GM23338 (cell line): Measurements from ENCODE around the gene CDHR2. TPM values are rescaled to one million over a fixed set of nuclear protein-coding genes. Genes with fewer than 3 reads are reported as not detected.
A peak's percentile ranks its signal among the peaks of the same experiment; 100 is the strongest.

Experiments
- ATAC-seq: fragments of 200-7000 bp; cut with Tn5 transposase; 3 replicates; pipeline ENCODE4 v1.9.1; 2020
- DNase-seq: peaks from one replicate; pipeline ENCODE4 v3.0.0-alpha.2; 2015; ENCODE audit warnings: low spot score
- H2AFZ ChIP-seq: fragments of 200-600 bp; sonication (generic); 2 replicates; pipeline ENCODE4 v1.8.0; 2016; ENCODE audit warnings: antibody characterized with exemption, mild to moderate bottlenecking, moderate library complexity
- H3F3A ChIP-seq: fragments of 200-600 bp; sonication (generic); replicated peaks from 2 replicates; pipeline ENCODE4 v1.8.0; 2017; ENCODE audit warnings: antibody characterized with exemption, mixed run types, low read depth
- H3K27ac ChIP-seq: fragments of 200-600 bp; sonication (generic); 2 replicates; pipeline ENCODE4 v1.6.1; 2016; ENCODE audit warnings: low read depth
- H3K27me3 ChIP-seq: fragments of 200-600 bp; sonication (generic); 2 replicates; pipeline ENCODE4 v1.8.0; 2016; ENCODE audit warnings: mild to moderate bottlenecking, mixed run types, moderate library complexity; ENCODE audit not compliant: insufficient read depth
- H3K36me3 ChIP-seq: fragments of 200-600 bp; sonication (generic); 2 replicates; pipeline ENCODE4 v1.8.0; 2016; ENCODE audit warnings: mild to moderate bottlenecking; ENCODE audit not compliant: insufficient read depth
- H3K4me1 ChIP-seq: fragments of 200-600 bp; sonication (generic); 2 replicates; pipeline ENCODE4 v1.8.0; 2016; ENCODE audit warnings: mild to moderate bottlenecking, moderate library complexity; ENCODE audit not compliant: insufficient read depth
- H3K4me2 ChIP-seq: fragments of 200-600 bp; sonication (generic); 2 replicates; pipeline ENCODE4 v1.7.1; 2017; ENCODE audit warnings: mixed run types
- H3K4me3 ChIP-seq: fragments of 200-600 bp; sonication (generic); 2 replicates; pipeline ENCODE4 v1.6.1; 2016; ENCODE audit warnings: mixed run types
- H3K79me2 ChIP-seq: fragments of 200-600 bp; sonication (generic); replicated peaks from 2 replicates; pipeline ENCODE4 v1.8.0; 2017; ENCODE audit warnings: mild to moderate bottlenecking; ENCODE audit not compliant: insufficient read depth
- H3K9me2 ChIP-seq: fragments of 200-600 bp; sonication (generic); 2 replicates; pipeline ENCODE4 v1.8.0; 2017; ENCODE audit not compliant: insufficient read depth
- H4K20me1 ChIP-seq: fragments of 200-600 bp; sonication (generic); replicated peaks from 2 replicates; pipeline ENCODE4 v1.8.0; 2017; ENCODE audit warnings: mild to moderate bottlenecking; ENCODE audit not compliant: insufficient read depth
- H3K27ac Mint-ChIP-seq: 2 replicates; pipeline ENCODE4 v1.8.0; 2020; ENCODE audit warnings: inconsistent platforms, mild to moderate bottlenecking, moderate library complexity, mixed read lengths
- H3K27me3 Mint-ChIP-seq: 3 replicates; pipeline ENCODE4 v1.8.0; 2022; ENCODE audit warnings: low read depth, mild to moderate bottlenecking, moderate library complexity, mixed read lengths, inconsistent platforms; ENCODE audit not compliant: insufficient read depth, poor library complexity
- H3K36me3 Mint-ChIP-seq: 3 replicates; pipeline ENCODE4 v1.8.0; 2021; ENCODE audit warnings: low read depth, mild to moderate bottlenecking, inconsistent platforms, moderate library complexity, mixed read lengths
- H3K4me1 Mint-ChIP-seq: 3 replicates; pipeline ENCODE4 v1.8.0; 2020; ENCODE audit warnings: mild to moderate bottlenecking, inconsistent platforms, mixed read lengths
- H3K4me3 Mint-ChIP-seq: 3 replicates; pipeline ENCODE4 v1.8.0; 2021; ENCODE audit warnings: moderate library complexity, mild to moderate bottlenecking, inconsistent platforms, mixed read lengths
- H3K9me3 Mint-ChIP-seq: 3 replicates; pipeline ENCODE4 v1.8.0; 2020; ENCODE audit warnings: moderate library complexity, mild to moderate bottlenecking, inconsistent platforms, mixed read lengths
- CREB1 ChIP-seq: fragments of 250-450 bp; sonication (Bioruptor Pico); IDR thresholded peaks from 2 replicates; pipeline ENCODE4 v1.5.0; 2020; ENCODE audit warnings: low read depth, mild to moderate bottlenecking, moderate library complexity
- CTCF ChIP-seq, 2 experiments: fragments of 200-600 bp in 1 of 2; sonication (generic) in 1 of 2; conservative IDR thresholded peaks; 2 replicates each; pipeline versions ENCODE4 v1.5.1 to v1.6.1; 2016 to 2017; ENCODE audit warnings: antibody characterized with exemption in 2 of 2, low read depth in 2 of 2, mild to moderate bottlenecking in 2 of 2, moderate library complexity in 1 of 2
- EZH2phosphoT487 ChIP-seq: fragments of 200-600 bp; sonication (generic); IDR thresholded peaks from one replicate; pipeline ENCODE4 v1.8.1; 2018; ENCODE audit warnings: antibody characterized with exemption; ENCODE audit not compliant: unreplicated experiment
- NANOG ChIP-seq: IDR thresholded peaks from 2 replicates; pipeline ENCODE4 v1.6.1; 2016; ENCODE audit warnings: antibody characterized with exemption, borderline replicate concordance
- POLR2AphosphoS5 ChIP-seq: IDR thresholded peaks from 2 replicates; pipeline ENCODE4 v1.6.1; 2016; ENCODE audit warnings: antibody characterized with exemption, low read depth
- REST ChIP-seq: IDR thresholded peaks from one replicate; pipeline ENCODE4 v1.6.1; 2018; ENCODE audit warnings: antibody characterized with exemption; ENCODE audit not compliant: unreplicated experiment
- STAT1 ChIP-seq: IDR thresholded peaks from one replicate; pipeline ENCODE4 v1.6.1; 2016; ENCODE audit warnings: antibody characterized with exemption; ENCODE audit not compliant: unreplicated experiment
- ZNF114 ChIP-seq: fragments of 250-450 bp; sonication (Bioruptor Pico); IDR thresholded peaks from 2 replicates; pipeline ENCODE4 v1.5.0; 2020; ENCODE audit warnings: mild to moderate bottlenecking, moderate library complexity
- ZNF331 ChIP-seq: fragments of 250-450 bp; sonication (Bioruptor Pico); IDR thresholded peaks from 2 replicates; pipeline ENCODE4 v1.5.0; 2020; ENCODE audit warnings: low read depth, mild to moderate bottlenecking, moderate library complexity
- polyA plus RNA-seq: library from polyadenylated mRNA; unstranded; fragments of >200 nt; fragmentation: Nextera tagmentation; extraction: Ambion mirVana; gene quantifications from 2 replicates; pipeline ENCODE4 v1.2.1, GENCODE V29; 2016
- total RNA-seq: library from RNA; depleted of rRNA; stranded (reverse); fragments of >200 nt; shearing (Covaris generic); gene quantifications from 2 replicates; pipeline ENCODE4 v1.2.3, GENCODE V29; 2014

CDHR2 gene
- total and polyA plus RNA-seq, 2 experiments from 2014 or later = not detected

- peak overlapping the region; percentile 74 for H3K4me3 ChIP-seq
- peak overlapping the region; percentile 99 for H3K27ac ChIP-seq
- Mint-ChIP-seq H3K27me3 (peaks cover 21% of the 10 kb centered on the region), H3K4me3 (peak overlapping the region; percentile 99), H3K36me3 (peaks cover 43% of the 10 kb centered on the region), H3K9me3 (peaks cover 2% of the 10 kb centered on the region; the same call in 1 of the 3 replicates), H3K4me1 (peaks cover 44% of the 10 kb centered on the region), H3K27ac (peak overlapping the region; percentile 99)
- H3K4me2 ChIP-seq = peak overlapping the region; percentile 98
- no peaks in the 10 kb centered on the region for H3K9me2 ChIP-seq
- no peaks in the 10 kb centered on the region for H3K27me3 ChIP-seq
- H3K36me3 ChIP-seq = 0 out of 2 replicates have a peak, but pooled peaks cover 4% of the 10 kb centered on the region
- H3K4me1 ChIP-seq = peaks cover 26% of the 10 kb centered on the region
- peaks cover 52% of the 10 kb centered on the region for H3K79me2 ChIP-seq
- H2AFZ ChIP-seq = no peak overlapping the region
- H4K20me1 ChIP-seq = peaks cover 26% of the 10 kb centered on the region
- no peak for TF ChIP-seq CTCF (conservative IDR thresholded peaks at IDR 0.05; ENCODE audit: low read depth in 2 of 2)
- TF ChIP-seq POLR2AphosphoS5 = no peak
- TF ChIP-seq CREB1 = no peak
- TF ChIP-seq REST = no peak
- TF ChIP-seq EZH2phosphoT487 = no peak
- no peak for TF ChIP-seq NANOG
- TF ChIP-seq STAT1 = no peak
- no peak for TF ChIP-seq ZNF331
- no peak for DNase-seq
- no peak for ATAC-seq
- H3F3A ChIP-seq = peaks cover 8% of the 10 kb centered on the region; the same call in 1 of the 2 replicates
These were observed 13.4 kb upstream of the CDHR2 start for GRCh38 chr5:176535664-176536131.

DNA sequence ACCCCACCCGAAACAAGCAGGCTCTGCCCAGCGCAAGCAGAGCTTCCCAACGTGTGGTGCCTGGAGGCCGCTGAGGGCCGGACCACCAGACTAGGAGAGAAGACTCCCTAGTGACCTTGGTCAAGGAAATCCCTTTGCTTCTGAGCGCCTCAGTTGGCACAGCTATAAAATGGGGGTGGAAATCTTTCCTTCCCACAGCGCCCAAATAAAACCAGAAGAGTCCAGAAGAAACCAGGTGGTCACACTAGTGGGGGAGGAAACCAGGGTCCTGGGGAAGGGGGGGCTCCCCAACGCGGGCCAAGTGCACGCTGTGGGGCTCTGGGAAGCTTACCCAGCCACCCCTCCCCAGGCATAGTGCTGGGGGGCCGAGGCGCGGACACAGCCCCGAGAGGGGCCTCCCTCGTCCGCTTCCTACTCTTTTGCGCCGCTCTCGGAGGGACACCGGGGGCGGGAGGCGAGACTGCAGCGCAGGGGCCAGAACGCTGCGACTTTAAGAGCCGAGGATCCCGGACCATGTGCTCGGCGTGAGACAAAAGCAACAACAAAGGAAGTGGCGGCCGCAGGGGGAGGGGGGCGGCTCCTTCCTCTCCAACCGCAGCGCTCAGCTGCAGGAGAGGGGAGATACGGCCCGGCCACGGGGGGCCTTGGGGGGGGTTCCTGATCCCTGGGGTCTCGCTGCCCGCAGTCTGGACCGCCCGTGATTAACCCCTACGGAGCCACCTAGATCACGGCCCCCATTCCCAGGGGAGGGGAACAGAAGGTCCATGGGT, 12.8 kb upstream of the CDHR2 start:
- H3K79me2 ChIP-seq = peaks cover 52% of the 10 kb centered on the region
- DNase-seq (peak; percentile 83), ATAC-seq (peak; percentile 23)
- no peak overlapping the region for H2AFZ ChIP-seq
- H3F3A ChIP-seq = peaks cover 11% of the 10 kb centered on the region; the same call in 1 of the 2 replicates
- H4K20me1 ChIP-seq = peaks cover 25% of the 10 kb centered on the region
- H3K4me1 ChIP-seq = peaks cover 32% of the 10 kb centered on the region
- H3K4me3 ChIP-seq = peak overlapping the region; percentile 74
- H3K4me2 ChIP-seq = peak overlapping the region; percentile 98
- no peak for TF ChIP-seq ZNF114 (CRISPR knock-in tag)
- TF ChIP-seq POLR2AphosphoS5 = peak; percentile 31; the same call in 1 of the 2 replicates
- no peak for TF ChIP-seq ZNF331
- H3K27ac ChIP-seq = peak overlapping the region; percentile 99
- H3K36me3 Mint-ChIP-seq = peaks cover 38% of the 10 kb centered on the region
- 0 out of 2 replicates have a peak, but pooled peaks cover under 1% of the 10 kb centered on the region for H3K36me3 ChIP-seq
- H3K27me3 Mint-ChIP-seq = peaks cover 24% of the 10 kb centered on the region
- no peaks in the 10 kb centered on the region for H3K9me2 ChIP-seq
- H3K27ac Mint-ChIP-seq = peak overlapping the region; percentile 99
- H3K4me1 Mint-ChIP-seq = peaks cover 51% of the 10 kb centered on the region
- peaks cover 2% of the 10 kb centered on the region; the same call in 1 of the 3 replicates for H3K9me3 Mint-ChIP-seq
- H3K4me3 Mint-ChIP-seq = peak overlapping the region; percentile 99
- no peaks in the 10 kb centered on the region for H3K27me3 ChIP-seq
